ENCODE data around the gene NDRG4. TPM values are rescaled to one million over a fixed set of nuclear protein-coding genes. Genes with fewer than 3 reads are reported as not detected.

NDRG4 gene, protein sequence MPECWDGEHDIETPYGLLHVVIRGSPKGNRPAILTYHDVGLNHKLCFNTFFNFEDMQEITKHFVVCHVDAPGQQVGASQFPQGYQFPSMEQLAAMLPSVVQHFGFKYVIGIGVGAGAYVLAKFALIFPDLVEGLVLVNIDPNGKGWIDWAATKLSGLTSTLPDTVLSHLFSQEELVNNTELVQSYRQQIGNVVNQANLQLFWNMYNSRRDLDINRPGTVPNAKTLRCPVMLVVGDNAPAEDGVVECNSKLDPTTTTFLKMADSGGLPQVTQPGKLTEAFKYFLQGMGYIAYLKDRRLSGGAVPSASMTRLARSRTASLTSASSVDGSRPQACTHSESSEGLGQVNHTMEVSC
- 10 to 100 TPM in 1 of 3 donors, 1 to 10 TPM in 2; 3.7 to 35.0 (median 5.6) TPM for total RNA-seq

DNA sequence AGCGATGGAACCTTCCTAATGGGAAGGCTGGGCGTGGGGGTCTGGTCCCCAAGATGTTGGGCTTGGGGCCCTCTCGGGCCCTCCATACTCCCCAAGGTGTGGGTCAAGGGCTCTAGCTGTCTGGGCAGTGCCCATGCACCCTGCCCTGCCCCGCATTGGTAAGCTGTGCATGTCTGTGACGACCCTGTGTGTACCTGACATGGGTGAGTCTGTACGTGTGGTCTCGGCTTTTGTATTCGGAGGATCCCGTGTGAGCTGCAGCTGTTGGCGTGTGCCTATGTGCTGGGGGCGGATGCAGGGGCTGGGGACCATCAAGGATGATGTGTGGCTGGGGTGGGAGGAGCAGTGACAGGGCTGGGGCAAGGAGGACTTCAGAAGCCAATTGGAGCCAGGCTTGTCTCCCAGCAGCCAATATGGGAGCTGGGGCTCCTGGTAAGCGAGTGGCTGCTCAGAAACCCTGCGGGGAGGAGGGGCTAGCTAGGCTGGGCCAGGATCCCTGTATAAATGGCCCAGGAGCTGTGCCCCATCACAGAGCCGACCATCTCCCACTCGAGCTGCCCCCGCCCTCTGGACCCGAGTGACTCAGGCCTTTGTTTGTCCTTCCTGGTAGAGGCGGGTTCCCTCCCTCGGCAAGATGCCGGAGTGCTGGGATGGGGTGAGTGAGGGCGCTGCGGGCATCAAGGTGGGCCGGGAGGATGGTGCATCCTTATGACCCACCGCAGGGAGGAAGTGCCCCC is at the start of gene NDRG4:
Gene NDRG4 (plus strand): TSS at position 529 of the 737 bp plus-strand sequence. CDS start 106 bp downstream, at position 635.
- Histone ChIP-seq H3K4me1 (no peaks in the 10 kb centered on the region), H3K27me3 (peaks cover 3 to 24% of the 10 kb centered on the region in 2 donors), H3K36me3 (no peaks in the 10 kb centered on the region), H3K9me3 (no peaks in the 10 kb centered on the region), H3K27ac (no peak within 1 kb of the TSS), H3K4me3 (peak within 1 kb of the TSS in 2 of 3 donors; percentile 51 to 69)
- peak; percentile 53 to 58 for DNase-seq (ENCODE audit: low spot score in 2 of 2)
- intact Hi-C loops (cut with DNase I; ENCODE audit: low total_unique reads), result no loop called here
- TF ChIP-seq, protein P1, sequence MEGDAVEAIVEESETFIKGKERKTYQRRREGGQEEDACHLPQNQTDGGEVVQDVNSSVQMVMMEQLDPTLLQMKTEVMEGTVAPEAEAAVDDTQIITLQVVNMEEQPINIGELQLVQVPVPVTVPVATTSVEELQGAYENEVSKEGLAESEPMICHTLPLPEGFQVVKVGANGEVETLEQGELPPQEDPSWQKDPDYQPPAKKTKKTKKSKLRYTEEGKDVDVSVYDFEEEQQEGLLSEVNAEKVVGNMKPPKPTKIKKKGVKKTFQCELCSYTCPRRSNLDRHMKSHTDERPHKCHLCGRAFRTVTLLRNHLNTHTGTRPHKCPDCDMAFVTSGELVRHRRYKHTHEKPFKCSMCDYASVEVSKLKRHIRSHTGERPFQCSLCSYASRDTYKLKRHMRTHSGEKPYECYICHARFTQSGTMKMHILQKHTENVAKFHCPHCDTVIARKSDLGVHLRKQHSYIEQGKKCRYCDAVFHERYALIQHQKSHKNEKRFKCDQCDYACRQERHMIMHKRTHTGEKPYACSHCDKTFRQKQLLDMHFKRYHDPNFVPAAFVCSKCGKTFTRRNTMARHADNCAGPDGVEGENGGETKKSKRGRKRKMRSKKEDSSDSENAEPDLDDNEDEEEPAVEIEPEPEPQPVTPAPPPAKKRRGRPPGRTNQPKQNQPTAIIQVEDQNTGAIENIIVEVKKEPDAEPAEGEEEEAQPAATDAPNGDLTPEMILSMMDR (IDR thresholded peaks at IDR 0.05), result no peak
- TF ChIP-seq POLR2AphosphoS5 (IDR thresholded peaks at IDR 0.05), result no peak
- no peak for TF ChIP-seq POLR2A (IDR thresholded peaks at IDR 0.05)

DNA sequence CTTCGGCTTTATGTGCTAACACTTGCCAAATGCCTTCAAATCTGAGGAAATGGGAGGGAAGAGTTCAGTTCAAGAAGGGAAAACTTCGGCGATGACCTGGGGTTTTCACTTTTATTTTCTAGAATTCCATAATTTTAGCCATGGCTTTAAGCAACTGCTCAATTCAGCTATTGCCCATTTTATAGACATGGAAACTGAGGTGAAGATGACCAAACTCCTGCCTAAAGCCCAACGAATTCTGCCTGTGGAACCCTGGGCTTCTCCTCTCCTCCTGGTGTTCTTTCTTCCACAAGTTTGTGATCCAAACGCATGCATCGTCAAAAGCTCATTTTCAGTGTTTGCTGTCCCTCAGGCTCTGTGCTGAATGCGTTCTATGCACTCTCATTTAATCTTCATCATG is 49.4 kb upstream of the NDRG4 start:
- no peak overlapping the region for H3K27ac ChIP-seq
- intact Hi-C loops (cut with DNase I; ENCODE audit: low total_unique reads), result no loop called here

DNA sequence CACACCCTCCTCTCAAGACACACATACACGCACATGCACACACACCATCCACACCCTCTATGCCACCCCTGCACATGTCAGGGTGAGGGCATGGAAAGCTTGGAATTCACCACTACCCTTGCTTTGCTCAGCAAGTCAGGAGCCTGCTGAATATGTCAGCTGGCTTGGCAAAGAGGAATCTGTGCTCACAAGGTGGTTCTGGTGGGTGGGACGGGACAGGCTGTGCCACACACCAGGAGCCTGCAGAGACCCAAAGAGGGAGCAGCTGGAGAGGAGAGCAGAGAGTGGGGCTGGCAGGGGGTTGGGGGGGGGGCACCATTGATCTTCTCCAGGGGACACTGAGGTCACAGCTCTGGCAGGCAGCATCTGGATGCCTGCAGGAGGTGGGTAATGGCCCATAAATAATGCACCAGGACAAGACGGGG is 48.7 kb upstream of the NDRG4 start:
- intact Hi-C loops (cut with DNase I; ENCODE audit: low total_unique reads), result no loop called here
- DNase-seq (ENCODE audit: low spot score in 2 of 2), result no peak
- Histone ChIP-seq H3K9me3 (no peaks in the 10 kb centered on the region), H3K4me3 (no peak overlapping the region), H3K27me3 (no peaks in the 10 kb centered on the region), H3K36me3 (no peaks in the 10 kb centered on the region), H3K4me1 (no peaks in the 10 kb centered on the region), H3K27ac (no peak overlapping the region)
- TF ChIP-seq, protein P1 (IDR thresholded peaks at IDR 0.05), result no peak
- TF ChIP-seq POLR2AphosphoS5 (IDR thresholded peaks at IDR 0.05), result no peak
- TF ChIP-seq POLR2A (IDR thresholded peaks at IDR 0.05), result no peak

More for the DNA sequence above, 49.4 kb upstream of the NDRG4 start:
- TF ChIP-seq, protein P1 (IDR thresholded peaks at IDR 0.05), result no peak
- TF ChIP-seq POLR2A (IDR thresholded peaks at IDR 0.05) (no peak), POLR2AphosphoS5 (IDR thresholded peaks at IDR 0.05) (no peak)
- no peaks in the 10 kb centered on the region for H3K4me1 ChIP-seq
- H3K9me3 ChIP-seq, result no peaks in the 10 kb centered on the region
- no peak overlapping the region for H3K4me3 ChIP-seq
- no peaks in the 10 kb centered on the region for H3K27me3 ChIP-seq
- no peak for DNase-seq (ENCODE audit: low spot score in 2 of 2)
- no peaks in the 10 kb centered on the region for H3K36me3 ChIP-seq

DNA sequence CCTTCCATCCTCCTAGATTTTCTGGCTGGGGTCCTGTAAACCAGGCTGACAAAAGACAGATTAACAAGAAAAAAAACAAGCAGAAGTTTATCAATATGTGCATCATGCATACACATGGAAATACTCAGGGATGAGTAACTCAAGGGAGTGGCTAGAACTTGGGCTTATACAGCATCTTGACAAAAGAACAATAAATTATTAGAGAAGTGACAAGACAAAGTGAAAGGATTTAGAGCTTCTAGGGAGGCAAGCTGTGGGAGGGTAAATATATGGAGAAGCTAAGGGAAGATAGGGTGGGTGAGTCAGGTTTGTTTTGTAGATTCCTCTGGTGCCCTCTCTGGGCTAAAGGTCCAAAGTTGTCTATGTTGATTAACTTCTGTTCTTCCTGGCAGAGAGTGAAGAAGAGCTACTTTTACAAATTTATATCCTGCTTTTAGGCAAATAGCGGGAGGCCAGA is 48.0 kb upstream of the NDRG4 start:
- no peak for TF ChIP-seq POLR2A (IDR thresholded peaks at IDR 0.05)
- TF ChIP-seq, protein P1 (IDR thresholded peaks at IDR 0.05), result no peak
- no peak for TF ChIP-seq POLR2AphosphoS5 (IDR thresholded peaks at IDR 0.05)
- DNase-seq (ENCODE audit: low spot score in 2 of 2), result no peak
- H3K4me1 ChIP-seq, result no peaks in the 10 kb centered on the region
- H3K27ac ChIP-seq, result no peak overlapping the region
- H3K27me3 ChIP-seq, result no peaks in the 10 kb centered on the region
- H3K4me3 ChIP-seq, result no peak overlapping the region
- no peaks in the 10 kb centered on the region for H3K9me3 ChIP-seq
- intact Hi-C loops (cut with DNase I; ENCODE audit: low total_unique reads), result no loop called here
- H3K36me3 ChIP-seq, result no peaks in the 10 kb centered on the region

DNA sequence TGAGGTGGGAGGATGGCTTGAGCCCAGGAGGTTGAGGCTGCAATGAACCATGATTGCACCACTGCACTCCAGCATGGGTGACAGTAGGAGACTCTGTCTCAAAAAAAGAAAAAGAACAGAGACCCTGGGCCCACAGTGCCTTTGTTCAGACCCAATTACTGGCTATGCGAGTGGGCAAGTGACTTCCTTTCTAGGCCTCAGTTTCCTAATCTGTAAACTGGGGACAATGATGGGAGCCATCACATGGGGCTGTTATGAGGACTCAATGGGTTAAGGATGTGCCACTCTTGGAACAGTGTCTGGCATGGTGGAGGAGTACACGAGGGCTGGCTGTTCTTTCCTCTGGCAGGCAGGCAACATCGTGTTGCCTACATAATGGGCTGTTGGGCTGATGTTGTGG is 47.3 kb upstream of the NDRG4 start:
- TF ChIP-seq, protein P1 (IDR thresholded peaks at IDR 0.05), result no peak
- TF ChIP-seq POLR2AphosphoS5 (IDR thresholded peaks at IDR 0.05), result no peak
- TF ChIP-seq POLR2A (IDR thresholded peaks at IDR 0.05), result no peak
- H3K27me3 ChIP-seq, result no peaks in the 10 kb centered on the region
- no peaks in the 10 kb centered on the region for H3K4me1 ChIP-seq
- H3K36me3 ChIP-seq, result no peaks in the 10 kb centered on the region
- no peak overlapping the region for H3K27ac ChIP-seq
- H3K9me3 ChIP-seq, result no peaks in the 10 kb centered on the region
- no peak for DNase-seq (ENCODE audit: low spot score in 2 of 2)
- intact Hi-C loops (cut with DNase I; ENCODE audit: low total_unique reads), result no loop called here
- H3K4me3 ChIP-seq, result no peak overlapping the region
